GM19452 (cell line): ENCODE measurements around the gene ARL13A.
"Not testable (repeated sequence)": the region's sequence is repeated elsewhere in the genome, so short reads cannot be mapped to it uniquely, and the experiment has no call there.

Source experiments
- ATAC-seq: cut with Tn5 transposase; IDR thresholded peaks from one replicate; pipeline ENCODE4 v1.9.1; 2021; ENCODE audit not compliant: unreplicated experiment

Gene ARL13A

DNA sequence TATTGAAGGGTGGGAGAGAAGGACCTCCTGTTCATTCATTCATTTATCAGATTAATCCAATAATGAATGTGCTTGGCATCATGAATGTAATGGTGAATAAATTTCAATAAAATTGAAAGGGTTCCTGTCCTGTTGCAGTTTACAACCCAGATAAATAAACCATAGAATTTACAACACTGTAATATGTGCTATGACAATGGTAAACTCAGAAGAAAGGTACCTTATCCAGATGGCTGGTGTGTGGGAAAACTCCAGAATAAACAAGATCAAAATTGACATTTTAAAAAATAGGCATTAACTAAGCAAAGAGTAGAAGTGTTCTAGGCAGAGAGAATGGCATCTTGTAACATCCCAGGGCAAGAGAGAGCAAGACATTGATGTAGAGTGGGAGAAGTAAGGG is 15.3 kb downstream of the ARL13A start:
- ATAC-seq, result no peak

DNA sequence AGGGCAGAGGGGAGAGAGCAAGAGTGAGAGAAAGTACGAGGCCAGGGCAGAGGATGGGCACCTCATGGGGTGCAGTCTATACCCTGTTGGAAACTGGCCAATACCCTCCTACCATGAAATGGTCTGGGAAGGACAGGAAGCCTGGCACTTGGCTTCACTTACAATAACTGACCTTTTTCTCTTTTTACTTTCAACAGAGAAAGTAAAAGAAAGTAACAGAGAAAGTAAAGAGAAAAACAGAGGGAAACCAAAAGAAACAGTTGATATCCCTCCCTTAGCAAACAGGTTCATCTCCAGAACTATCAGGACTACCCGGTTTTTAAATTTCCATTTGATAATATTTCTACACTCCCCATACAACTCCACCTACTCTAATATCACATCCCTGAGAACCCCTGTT is 20.6 kb downstream of the ARL13A start:
- no peak for ATAC-seq

DNA sequence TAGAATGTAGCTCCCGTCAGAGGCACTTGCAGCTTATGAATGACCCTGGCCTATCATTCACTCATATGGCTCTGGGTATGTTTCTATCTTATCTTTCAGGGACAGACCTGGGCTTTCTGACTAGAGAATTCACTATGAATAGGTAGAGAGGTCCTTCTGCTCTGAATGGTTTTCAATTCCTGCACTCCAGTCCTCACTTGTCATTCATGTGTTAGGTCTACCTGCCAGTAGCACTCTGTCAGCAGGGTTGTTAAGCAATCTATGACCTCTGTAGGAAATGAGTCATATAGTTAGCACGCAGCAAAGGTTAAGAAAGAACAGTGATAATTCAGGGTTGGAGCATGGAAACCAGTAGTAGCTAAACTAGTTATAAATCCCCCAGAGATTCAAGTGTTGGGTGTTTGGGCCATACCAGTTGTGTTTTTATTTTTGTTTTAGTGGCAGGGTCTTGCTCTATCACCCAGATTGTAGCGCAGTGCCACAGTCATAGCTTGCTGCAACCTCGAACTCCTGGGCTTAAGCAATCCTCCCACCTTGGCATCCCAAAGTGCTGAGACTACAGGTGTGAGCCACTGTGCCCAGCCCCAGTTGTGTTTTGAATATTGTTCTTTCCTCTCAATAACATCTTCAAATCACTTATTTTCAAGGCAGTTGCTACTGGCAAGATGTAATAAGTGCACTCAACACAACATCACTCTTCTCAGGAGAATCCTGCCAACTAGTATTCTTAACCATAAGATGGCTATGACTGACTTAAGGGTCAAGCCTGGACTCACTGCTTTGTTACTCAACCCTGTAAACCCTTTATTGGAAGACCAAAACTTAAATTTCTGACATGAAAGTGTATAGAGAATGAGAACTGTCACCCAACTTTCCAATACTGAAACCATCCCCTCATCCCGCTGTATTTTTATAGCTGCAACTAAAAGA is 25.1 kb downstream of the ARL13A start:
- ATAC-seq, result peak; percentile 96

DNA sequence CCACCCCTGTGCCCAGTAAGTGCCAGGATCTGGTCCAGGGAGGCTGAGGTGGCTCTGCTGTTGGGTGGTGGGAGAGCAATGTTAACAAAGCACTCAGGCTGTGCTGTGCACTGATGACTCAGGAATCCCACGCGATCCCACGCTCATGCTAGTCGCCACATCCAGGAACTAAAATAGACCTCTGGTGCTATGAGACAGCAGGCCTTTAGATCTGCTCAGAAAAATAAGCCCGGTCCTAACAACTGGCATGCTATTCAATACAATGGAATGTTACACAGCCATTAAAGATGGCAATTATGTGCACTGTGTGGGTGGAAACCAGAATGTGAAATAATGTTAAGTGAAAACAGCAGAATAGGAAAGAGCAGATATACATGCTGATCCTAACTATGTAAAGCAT is 26.0 kb downstream of the ARL13A start:
- ATAC-seq, result no peak

DNA sequence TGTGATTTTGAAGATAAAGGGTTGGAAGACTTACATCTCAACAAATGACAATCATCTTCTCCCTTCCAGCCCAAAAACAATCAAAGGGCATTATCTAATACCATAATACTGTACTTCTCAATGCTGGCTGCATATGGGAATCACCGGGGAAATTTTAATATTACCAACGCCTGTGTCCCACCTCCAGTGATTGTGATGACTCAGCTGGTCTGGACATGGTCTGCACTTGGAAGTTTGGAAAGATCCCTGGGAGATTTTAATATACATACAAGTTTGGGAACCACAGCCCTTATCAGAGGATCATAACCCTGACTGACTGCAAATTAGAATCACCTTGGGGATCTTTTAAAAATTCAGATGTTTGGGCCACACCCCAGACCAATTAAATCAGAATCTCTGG is 29.9 kb downstream of the ARL13A start:
- no peak for ATAC-seq

DNA sequence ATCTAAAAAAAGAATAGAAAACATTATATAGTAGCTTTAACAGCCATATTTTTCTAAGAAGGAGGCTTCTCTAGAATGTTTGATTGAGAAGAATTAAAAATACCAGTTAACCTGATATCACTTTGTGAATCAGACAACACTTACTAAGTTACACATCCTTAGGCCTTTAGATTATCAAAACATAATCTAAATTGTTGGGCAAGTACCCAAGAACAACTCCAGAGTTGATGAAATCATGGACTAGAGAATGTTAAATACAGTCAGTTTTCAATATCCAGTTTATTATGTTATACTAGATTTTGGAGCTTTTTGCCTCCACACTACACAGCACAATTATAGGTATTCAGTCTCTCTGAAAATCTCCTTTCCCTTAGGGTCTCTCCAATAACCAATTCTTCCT is 39.6 kb downstream of the ARL13A start:
- ATAC-seq, result no peak

DNA sequence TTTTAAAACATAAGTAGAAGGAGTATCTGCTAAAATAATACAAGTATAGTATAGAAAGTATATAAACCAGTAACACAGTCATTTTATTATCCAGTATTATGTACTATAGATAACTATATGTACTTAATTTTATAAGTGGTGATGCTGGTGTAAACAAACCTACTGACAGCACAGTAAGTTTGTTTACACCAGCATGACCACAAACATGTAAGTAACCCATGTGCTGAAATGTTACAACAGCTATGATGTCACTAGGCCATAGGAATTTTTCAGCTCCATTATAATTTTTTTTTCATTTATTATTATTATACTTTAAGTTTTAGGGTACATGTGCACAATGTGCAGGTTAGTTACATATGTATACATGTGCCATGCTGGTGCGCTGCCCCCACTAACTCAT is 42.5 kb downstream of the ARL13A start:
- not testable (repeated sequence) for ATAC-seq

DNA sequence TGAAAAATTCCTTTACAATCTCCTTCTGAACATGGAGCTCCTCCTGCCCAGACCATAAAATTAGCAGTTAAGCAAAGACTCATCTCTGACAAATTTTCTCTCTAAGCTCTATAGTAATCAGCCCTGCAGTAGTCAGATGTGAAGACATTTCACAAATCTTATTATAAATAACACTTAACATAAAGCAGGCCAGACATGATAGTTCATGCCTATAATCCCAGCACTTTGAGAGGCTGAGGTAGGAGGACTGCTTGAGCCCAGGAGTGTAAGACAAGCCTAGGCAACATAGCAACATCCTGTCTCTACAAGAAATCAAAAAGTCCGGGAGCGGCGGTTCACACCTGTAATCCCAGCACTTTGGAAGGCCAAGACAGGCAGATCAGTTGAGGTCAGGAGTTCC is 52.5 kb downstream of the ARL13A start:
- no peak for ATAC-seq

DNA sequence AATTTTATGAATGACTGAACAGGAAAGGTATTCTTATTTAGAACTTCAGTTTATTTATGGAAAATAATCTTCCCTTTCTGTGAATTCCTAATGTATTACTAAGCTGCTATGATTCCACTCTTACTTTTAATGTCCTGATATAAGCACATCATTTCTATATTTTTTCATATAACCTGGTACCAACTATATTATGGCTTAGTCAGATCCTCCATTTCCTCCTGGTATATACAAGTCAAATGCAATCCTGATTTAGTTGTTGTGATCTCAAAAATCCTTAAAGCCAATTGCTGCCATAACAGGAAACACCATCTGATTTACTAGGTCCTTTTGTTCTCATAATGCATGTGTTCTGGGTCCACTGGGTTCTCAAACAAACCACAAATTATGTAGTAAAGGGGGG is 55.6 kb downstream of the ARL13A start:
- ATAC-seq, result no peak

DNA sequence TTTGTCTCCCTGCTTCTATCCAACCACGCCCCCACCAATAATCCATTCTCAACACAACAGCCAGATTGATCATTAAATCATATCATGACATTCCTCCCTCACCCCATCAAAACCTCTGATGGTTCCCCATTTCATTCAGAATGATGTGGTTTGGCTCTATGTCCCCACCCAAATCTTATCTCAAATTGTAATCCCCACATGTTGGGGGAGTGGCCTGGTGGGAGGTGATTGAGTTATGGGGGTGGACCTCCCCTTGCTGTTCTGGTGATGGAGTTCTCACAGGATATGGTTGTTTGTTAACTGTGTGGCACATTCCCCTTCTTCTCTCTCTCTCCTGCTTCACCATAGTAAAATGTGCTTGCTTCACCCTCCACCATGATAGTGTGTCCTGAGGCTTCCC is 59.1 kb downstream of the ARL13A start:
- ATAC-seq, result no peak

DNA sequence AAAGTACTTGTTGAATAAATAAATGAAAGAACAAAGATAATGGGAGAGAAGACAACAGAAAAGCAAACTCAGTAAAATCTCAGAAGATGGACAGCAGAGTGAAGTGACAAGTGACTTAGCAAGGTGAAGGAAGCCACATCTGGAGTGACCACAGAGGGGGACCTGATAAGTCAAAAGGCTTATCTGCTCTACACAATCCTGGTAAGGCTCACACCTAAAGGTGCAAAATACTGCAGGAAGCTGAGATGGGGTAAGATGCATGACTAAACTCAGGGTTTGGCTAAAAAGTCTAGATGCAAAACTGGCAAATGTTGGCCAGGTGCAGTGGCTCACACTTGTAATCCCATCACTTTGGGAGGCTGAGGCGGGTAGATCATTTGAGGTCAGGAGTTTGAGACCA is 60.2 kb downstream of the ARL13A start:
- no peak for ATAC-seq

DNA sequence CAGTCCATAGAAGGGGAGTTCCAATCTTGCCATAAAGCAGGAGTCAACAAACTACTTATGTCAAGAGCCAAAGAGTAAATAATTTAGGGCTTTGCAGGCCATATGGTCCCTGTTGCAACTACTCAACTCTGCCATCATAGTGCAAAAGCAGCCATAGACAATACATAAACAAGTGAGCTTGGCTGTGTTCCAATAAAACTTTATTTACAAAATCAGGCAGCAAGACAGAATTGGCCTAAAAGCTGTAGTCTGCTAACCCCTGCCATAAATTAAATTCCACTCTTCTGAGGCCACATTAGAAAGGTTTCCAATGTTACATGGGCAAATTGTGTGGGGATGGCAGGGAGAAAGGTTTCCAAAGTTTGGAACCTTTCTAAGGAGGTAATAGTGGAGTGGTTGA is 67.7 kb downstream of the ARL13A start:
- no peak for ATAC-seq

DNA sequence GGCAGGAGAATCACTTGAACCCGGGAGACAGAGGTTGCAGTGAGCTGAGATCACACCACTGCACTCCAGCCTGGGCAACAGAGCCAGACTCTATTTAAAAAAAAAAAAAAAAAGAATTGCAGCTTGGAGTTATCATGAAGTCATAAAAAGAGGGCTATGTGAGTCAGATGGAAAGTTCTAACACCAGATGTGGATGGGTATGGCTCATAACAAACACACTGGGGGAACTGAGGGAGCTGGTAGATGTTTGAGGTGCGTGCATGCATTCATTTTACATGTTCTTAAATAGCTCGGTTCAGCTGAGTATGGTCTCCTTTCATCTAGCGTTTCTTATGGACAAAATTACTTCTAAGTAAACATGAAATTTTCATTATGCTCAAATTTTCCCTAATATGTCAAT is 70.7 kb downstream of the ARL13A start:
- no peak for ATAC-seq
